Right ventricle myocardium superior (tissue), 1 donor: ENCODE results near the gene COPA. TPM values are rescaled to one million over a fixed set of nuclear protein-coding genes. Genes with fewer than 3 reads are reported as not detected.
"Not testable (repeated sequence)": the region's sequence is repeated elsewhere in the genome, so short reads cannot be mapped to it uniquely, and the experiment has no call there.

Experiments
- ATAC-seq: fragments of 200-7000 bp; cut with Tn5 transposase; one replicate; pipeline ENCODE4 v1.9.1; 2020; ENCODE audit warnings: mild to moderate bottlenecking; ENCODE audit not compliant: poor library complexity
- DNase-seq: peaks from one replicate; pipeline ENCODE4 v3.0.0-alpha.2; 2020
- intact Hi-C: fragments of 100-400 bp; cut with DNase I; formaldehyde crosslinking; loops from one replicate; pipeline ENCODE4 v1.11.2; 2022
- total RNA-seq: library from RNA; stranded (reverse); fragmentation: NEBNext Ultra II Directional; extraction: Animal tissue kit (Norgen Biotek cat#: 25700); gene quantifications from one replicate; pipeline ENCODE4 v1.2.1, GENCODE V29; 2021
- donor health status: DM: no; HTN: yes; CAD: no; lungs with severe emphysema.

Gene COPA
- total RNA-seq, 1 donor from 2014 or later = 83.9 TPM

- DNase-seq (peak; percentile 60), ATAC-seq (peak; percentile 88)
- intact Hi-C loops = loop anchor here (2.0 to 5.0 kb wide), 2 partner anchors 99 to 191 kb away; partner anchors contain the start of gene CASQ1
Measured at GRCh38 chr1:160291248-160292220, 51.5 kb downstream of the COPA start.

- DNase-seq, intact Hi-C loops, ATAC-seq: not testable (repeated sequence)
Measured at GRCh38 chr1:160287769-160288168, 55.3 kb downstream of the COPA start.

- ATAC-seq = no peak
- intact Hi-C loops = no loop called here
- no peak for DNase-seq
Measured at GRCh38 chr1:160285506-160285905, 57.5 kb downstream of the COPA start.

GRCh38 chr1:160284782-160285344, 58.2 kb downstream of the COPA start, which contains the start of gene PEX19:
TSS of gene PEX19 (minus strand) at chr1:160285133. CDS start at chr1:160285124, 9 bp downstream.
- intact Hi-C loops = no loop called here
- ATAC-seq = peak; percentile 100
- peak; percentile 95 for DNase-seq

GRCh38 chr1:160284220-160284781, 58.7 kb downstream of the COPA start:
- intact Hi-C loops = no loop called here

GRCh38 chr1:160282807-160283206, 60.2 kb downstream of the COPA start:
- ATAC-seq = no peak
- intact Hi-C loops = no loop called here
- no peak for DNase-seq

More at GRCh38 chr1:160284220-160284781, 58.7 kb downstream of the COPA start:
- ATAC-seq (peak; percentile 38), DNase-seq (no peak)

GRCh38 chr1:160277987-160278386, 65.1 kb downstream of the COPA start:
- DNase-seq = no peak
- ATAC-seq = no peak
- intact Hi-C loops = no loop called here

GRCh38 chr1:160277330-160277729, 65.7 kb downstream of the COPA start:
- DNase-seq (no peak), ATAC-seq (no peak)
- intact Hi-C loops = no loop called here

- no peak for DNase-seq
- intact Hi-C loops = no loop called here
- no peak for ATAC-seq
Measured at GRCh38 chr1:160271025-160271424, 72.0 kb downstream of the COPA start.

GRCh38 chr1:160267284-160267991, 75.6 kb downstream of the COPA start:
- DNase-seq (no peak), ATAC-seq (no peak)
- intact Hi-C loops = no loop called here

- ATAC-seq (no peak), DNase-seq (no peak)
- intact Hi-C loops = no loop called here
Measured at GRCh38 chr1:160264795-160265307, 78.2 kb downstream of the COPA start.

GRCh38 chr1:160261893-160262794, 80.9 kb downstream of the COPA start, which contains the start of gene DCAF8:
TSS of gene DCAF8 (minus strand) at chr1:160262549. CDS start at chr1:160244008, 18,541 bp downstream.
- intact Hi-C loops = no loop called here
- DNase-seq (peak; percentile 99), ATAC-seq (peak; percentile 97)

GRCh38 chr1:160261556-160261892, 81.5 kb downstream of the COPA start:
- DNase-seq = no peak
- ATAC-seq = peak; percentile 34
- intact Hi-C loops = no loop called here

- DNase-seq (no peak), ATAC-seq (no peak)
- intact Hi-C loops = no loop called here
Measured at GRCh38 chr1:160260406-160261382, 82.4 kb downstream of the COPA start.

- ATAC-seq = no peak
- DNase-seq = no peak
- intact Hi-C loops = no loop called here
Measured at GRCh38 chr1:160258177-160258798, 84.8 kb downstream of the COPA start.

- ATAC-seq (no peak), DNase-seq (no peak)
- intact Hi-C loops = no loop called here
Measured at GRCh38 chr1:160257411-160258015, 85.5 kb downstream of the COPA start.
